Measurements from ENCODE around the gene DKC1. TPM values are rescaled to one million over a fixed set of nuclear protein-coding genes. Genes with fewer than 3 reads are reported as not detected.

DKC1 gene
- total RNA-seq, 1 experiment from 2014 or later = 160 TPM

DNA sequence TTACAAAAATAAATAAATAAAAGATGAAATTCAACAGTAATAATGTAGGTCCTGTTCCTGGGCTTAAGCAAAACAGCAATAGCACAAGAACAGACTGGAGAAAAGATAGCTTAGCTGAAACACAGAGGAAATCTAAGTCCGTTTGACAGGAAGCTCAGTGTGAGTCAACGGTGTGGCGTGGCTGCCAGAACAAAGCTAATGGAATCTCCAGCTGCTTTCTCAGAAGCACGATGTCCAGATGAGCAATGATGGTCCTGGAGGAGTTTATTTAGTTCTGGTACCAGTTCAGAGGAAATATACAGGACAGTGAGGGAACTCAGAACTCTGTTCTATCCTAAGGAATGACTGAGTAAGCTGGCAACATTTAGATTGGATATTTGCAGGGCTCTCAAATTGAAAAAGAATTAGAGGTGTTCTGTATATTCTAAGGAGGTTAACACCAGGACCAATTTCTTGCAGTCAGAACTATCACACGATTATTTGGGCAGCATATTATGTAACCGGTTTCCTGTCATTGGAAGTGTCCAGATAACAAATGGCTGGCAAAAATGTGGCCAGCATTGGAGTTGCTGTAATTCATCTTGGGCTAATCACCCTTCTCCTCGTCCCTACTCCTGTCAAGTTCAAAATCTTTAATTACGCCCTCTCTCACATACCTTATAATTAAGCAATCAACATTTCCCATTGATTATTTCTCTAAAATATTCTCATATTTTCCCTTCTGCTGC lies 24.5 kb upstream of the DKC1 start:
- DNase-seq = no peak
- 100% methylated on average over 1 of the region's 8 CpGs for WGBS (ENCODE audit: extremely low coverage, insufficient read length, low lambda C conversion rate)

More for the DNA sequence above, 24.5 kb upstream of the DKC1 start:
- H3K9me3 ChIP-seq (ENCODE audit: control insufficient read depth, low read depth, low read length) = peaks cover 42% of the 10 kb centered on the region
- Mint-ChIP-seq H3K9me3 (peaks cover 76 to 85% of the 10 kb centered on the region in 2 experiments), H3K4me3 (no peak overlapping the region), H3K27me3 (ENCODE audit: low read depth) (peaks cover 5% of the 10 kb centered on the region), H3K27ac (no peak overlapping the region), H3K4me1 (peaks cover 2 to 3% of the 10 kb centered on the region in 2 experiments; a peak in 1 of 4 replicates), H3K36me3 (ENCODE audit: insufficient read depth in 1 of 3, low read depth in 3 of 3) (peaks cover 0 to 2% (median 0%) of the 10 kb centered on the region in 3 experiments; a peak in 3 of 7 replicates)
- H3K9ac ChIP-seq (ENCODE audit: extremely low read depth, insufficient read length, low read length) = no peak overlapping the region
- H3K23ac ChIP-seq (ENCODE audit: insufficient read length, low read depth, low read length) = no peak overlapping the region
- no peak overlapping the region for H4K91ac ChIP-seq (ENCODE audit: insufficient read length, low read depth, low read length)
- H3K79me1 ChIP-seq (ENCODE audit: insufficient read depth, low read depth, low read length, poor library complexity, severe bottlenecking) = no peaks in the 10 kb centered on the region
- no peak overlapping the region for H3K27ac ChIP-seq (ENCODE audit: insufficient read length, low read depth, low read length)
- no peaks in the 10 kb centered on the region; the same call in 1 of the 2 replicates for H3K27me3 ChIP-seq (ENCODE audit: insufficient read depth, low read length)
- no peak overlapping the region for H2BK20ac ChIP-seq (ENCODE audit: low read depth, low read length, poor library complexity, severe bottlenecking)
- H2AFZ ChIP-seq (ENCODE audit: low read length) = no peak overlapping the region
- H2AK5ac ChIP-seq (ENCODE audit: insufficient read length, low read length) = no peak overlapping the region
- no peak overlapping the region for H4K5ac ChIP-seq (ENCODE audit: insufficient read length, low read depth, low read length)
- H4K20me1 ChIP-seq (ENCODE audit: control insufficient read depth, insufficient read depth, insufficient read length) = no peaks in the 10 kb centered on the region
- H3K14ac ChIP-seq (ENCODE audit: insufficient read depth, low read length) = no peak overlapping the region
- H3K4ac ChIP-seq (ENCODE audit: low read depth, low read length) = no peak overlapping the region
- H3K56ac ChIP-seq (ENCODE audit: insufficient read length, low read depth, low read length) = no peak overlapping the region
- H3K18ac ChIP-seq (ENCODE audit: insufficient read length, low read depth, low read length) = no peak overlapping the region
- H2BK5ac ChIP-seq (ENCODE audit: insufficient read length, low read length) = no peak overlapping the region
- no peak overlapping the region for H3T11ph ChIP-seq (ENCODE audit: low read length)
- no peak overlapping the region for H2BK12ac ChIP-seq (ENCODE audit: insufficient read length, low read depth, low read length)
- TF ChIP-seq, protein P1, sequence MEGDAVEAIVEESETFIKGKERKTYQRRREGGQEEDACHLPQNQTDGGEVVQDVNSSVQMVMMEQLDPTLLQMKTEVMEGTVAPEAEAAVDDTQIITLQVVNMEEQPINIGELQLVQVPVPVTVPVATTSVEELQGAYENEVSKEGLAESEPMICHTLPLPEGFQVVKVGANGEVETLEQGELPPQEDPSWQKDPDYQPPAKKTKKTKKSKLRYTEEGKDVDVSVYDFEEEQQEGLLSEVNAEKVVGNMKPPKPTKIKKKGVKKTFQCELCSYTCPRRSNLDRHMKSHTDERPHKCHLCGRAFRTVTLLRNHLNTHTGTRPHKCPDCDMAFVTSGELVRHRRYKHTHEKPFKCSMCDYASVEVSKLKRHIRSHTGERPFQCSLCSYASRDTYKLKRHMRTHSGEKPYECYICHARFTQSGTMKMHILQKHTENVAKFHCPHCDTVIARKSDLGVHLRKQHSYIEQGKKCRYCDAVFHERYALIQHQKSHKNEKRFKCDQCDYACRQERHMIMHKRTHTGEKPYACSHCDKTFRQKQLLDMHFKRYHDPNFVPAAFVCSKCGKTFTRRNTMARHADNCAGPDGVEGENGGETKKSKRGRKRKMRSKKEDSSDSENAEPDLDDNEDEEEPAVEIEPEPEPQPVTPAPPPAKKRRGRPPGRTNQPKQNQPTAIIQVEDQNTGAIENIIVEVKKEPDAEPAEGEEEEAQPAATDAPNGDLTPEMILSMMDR (conservative IDR thresholded peaks at IDR 0.05) = no peak
- no peaks in the 10 kb centered on the region for H3K79me2 ChIP-seq (ENCODE audit: insufficient read depth, low read length)
- no peak overlapping the region for H2BK120ac ChIP-seq (ENCODE audit: low read depth, low read length, poor library complexity, severe bottlenecking)
- H3K4me2 ChIP-seq (ENCODE audit: insufficient read depth, insufficient read length, low read length) = no peak overlapping the region
- no peaks in the 10 kb centered on the region for H3K4me1 ChIP-seq (ENCODE audit: insufficient read depth, low read length)
- no peak overlapping the region for H4K8ac ChIP-seq (replicated peaks; ENCODE audit: insufficient read length, low read depth, low read length)
- H2BK15ac ChIP-seq (ENCODE audit: low read depth, low read length) = no peak overlapping the region
- H3K23me2 ChIP-seq (ENCODE audit: insufficient read length, low read depth, low read length, poor library complexity, severe bottlenecking) = no peaks in the 10 kb centered on the region

All from H9 (cell line).